Measurements from ENCODE around the gene TRIM65.

DNA sequence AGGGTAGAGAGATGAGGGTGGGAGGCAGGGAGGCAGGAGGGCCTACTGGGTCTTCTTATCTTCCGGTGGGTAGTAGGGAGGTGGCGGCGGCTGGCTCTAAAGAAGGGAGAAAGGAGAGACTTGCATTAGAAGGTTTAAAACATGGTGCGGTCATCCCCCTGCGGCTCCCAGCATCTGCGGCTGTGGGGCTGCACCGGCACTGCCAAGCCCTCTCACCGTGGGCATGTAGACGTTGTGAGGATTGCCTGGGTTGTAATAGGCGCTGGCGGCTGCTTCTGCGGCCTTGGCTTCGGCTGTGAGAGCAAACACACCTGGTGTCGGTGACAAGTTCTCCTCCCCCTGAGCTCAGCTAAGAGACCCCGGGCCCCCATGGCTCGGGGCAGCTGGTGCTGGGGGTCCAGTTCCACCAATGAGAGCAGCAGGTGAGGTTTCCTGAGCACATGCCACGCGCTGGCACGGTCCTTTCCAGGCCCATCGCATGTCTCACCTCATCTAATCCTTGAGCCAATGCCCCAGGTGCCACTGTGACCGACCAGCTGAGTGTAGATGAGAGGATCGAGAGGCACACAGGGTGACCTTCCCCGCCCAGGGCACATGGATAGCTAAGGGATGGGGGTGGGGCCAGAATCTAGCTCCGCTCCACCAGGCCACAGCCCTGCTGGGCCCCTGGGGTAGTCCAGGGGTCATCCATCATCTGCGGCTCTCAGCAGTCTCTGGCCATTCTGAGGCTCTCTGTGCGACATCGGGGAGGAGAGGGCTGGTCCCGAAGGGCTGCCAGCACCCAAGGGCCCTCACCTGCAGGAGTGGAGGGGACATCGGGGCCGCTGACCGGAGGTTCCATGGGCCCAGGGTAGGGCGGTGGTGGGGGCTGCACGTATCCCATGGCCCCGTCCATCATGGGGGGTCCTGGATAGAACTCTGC, 49.8 kb downstream of the TRIM65 start:
- TF ChIP-seq, protein P1, sequence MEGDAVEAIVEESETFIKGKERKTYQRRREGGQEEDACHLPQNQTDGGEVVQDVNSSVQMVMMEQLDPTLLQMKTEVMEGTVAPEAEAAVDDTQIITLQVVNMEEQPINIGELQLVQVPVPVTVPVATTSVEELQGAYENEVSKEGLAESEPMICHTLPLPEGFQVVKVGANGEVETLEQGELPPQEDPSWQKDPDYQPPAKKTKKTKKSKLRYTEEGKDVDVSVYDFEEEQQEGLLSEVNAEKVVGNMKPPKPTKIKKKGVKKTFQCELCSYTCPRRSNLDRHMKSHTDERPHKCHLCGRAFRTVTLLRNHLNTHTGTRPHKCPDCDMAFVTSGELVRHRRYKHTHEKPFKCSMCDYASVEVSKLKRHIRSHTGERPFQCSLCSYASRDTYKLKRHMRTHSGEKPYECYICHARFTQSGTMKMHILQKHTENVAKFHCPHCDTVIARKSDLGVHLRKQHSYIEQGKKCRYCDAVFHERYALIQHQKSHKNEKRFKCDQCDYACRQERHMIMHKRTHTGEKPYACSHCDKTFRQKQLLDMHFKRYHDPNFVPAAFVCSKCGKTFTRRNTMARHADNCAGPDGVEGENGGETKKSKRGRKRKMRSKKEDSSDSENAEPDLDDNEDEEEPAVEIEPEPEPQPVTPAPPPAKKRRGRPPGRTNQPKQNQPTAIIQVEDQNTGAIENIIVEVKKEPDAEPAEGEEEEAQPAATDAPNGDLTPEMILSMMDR (conservative IDR thresholded peaks at IDR 0.05; ENCODE audit: low read depth in 2 of 2) = no peak
- TF ChIP-seq EZH2phosphoT487 (IDR thresholded peaks at IDR 0.05; ENCODE audit: unreplicated experiment) = no peak
- TF ChIP-seq, protein P2, sequence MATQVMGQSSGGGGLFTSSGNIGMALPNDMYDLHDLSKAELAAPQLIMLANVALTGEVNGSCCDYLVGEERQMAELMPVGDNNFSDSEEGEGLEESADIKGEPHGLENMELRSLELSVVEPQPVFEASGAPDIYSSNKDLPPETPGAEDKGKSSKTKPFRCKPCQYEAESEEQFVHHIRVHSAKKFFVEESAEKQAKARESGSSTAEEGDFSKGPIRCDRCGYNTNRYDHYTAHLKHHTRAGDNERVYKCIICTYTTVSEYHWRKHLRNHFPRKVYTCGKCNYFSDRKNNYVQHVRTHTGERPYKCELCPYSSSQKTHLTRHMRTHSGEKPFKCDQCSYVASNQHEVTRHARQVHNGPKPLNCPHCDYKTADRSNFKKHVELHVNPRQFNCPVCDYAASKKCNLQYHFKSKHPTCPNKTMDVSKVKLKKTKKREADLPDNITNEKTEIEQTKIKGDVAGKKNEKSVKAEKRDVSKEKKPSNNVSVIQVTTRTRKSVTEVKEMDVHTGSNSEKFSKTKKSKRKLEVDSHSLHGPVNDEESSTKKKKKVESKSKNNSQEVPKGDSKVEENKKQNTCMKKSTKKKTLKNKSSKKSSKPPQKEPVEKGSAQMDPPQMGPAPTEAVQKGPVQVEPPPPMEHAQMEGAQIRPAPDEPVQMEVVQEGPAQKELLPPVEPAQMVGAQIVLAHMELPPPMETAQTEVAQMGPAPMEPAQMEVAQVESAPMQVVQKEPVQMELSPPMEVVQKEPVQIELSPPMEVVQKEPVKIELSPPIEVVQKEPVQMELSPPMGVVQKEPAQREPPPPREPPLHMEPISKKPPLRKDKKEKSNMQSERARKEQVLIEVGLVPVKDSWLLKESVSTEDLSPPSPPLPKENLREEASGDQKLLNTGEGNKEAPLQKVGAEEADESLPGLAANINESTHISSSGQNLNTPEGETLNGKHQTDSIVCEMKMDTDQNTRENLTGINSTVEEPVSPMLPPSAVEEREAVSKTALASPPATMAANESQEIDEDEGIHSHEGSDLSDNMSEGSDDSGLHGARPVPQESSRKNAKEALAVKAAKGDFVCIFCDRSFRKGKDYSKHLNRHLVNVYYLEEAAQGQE (IDR thresholded peaks at IDR 0.05; ENCODE audit: unreplicated experiment) = no peak
- no peak for TF ChIP-seq EZH2 (IDR thresholded peaks at IDR 0.05; ENCODE audit: low read depth, unreplicated experiment)
- no peak for TF ChIP-seq NANOG (IDR thresholded peaks at IDR 0.05; ENCODE audit: borderline replicate concordance)
- TF ChIP-seq POLR2AphosphoS5 (IDR thresholded peaks at IDR 0.05; ENCODE audit: low read depth) = no peak
- no peak for TF ChIP-seq JUNB (IDR thresholded peaks at IDR 0.05; ENCODE audit: unreplicated experiment)
- no peak for TF ChIP-seq CREB1 (CRISPR knock-in tag; IDR thresholded peaks at IDR 0.05; ENCODE audit: low read depth)
- TF ChIP-seq ZNF114 (CRISPR knock-in tag; IDR thresholded peaks at IDR 0.05) = no peak
- TF ChIP-seq, protein P3, sequence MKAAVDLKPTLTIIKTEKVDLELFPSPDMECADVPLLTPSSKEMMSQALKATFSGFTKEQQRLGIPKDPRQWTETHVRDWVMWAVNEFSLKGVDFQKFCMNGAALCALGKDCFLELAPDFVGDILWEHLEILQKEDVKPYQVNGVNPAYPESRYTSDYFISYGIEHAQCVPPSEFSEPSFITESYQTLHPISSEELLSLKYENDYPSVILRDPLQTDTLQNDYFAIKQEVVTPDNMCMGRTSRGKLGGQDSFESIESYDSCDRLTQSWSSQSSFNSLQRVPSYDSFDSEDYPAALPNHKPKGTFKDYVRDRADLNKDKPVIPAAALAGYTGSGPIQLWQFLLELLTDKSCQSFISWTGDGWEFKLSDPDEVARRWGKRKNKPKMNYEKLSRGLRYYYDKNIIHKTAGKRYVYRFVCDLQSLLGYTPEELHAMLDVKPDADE (IDR thresholded peaks at IDR 0.05) = no peak
